ENCODE data around the gene MYF6. TPM values are rescaled to one million over a fixed set of nuclear protein-coding genes. Genes with fewer than 3 reads are reported as not detected.

MYF6 gene
- total RNA-seq, 1 donor from 2014 or later, result not detected

DNA sequence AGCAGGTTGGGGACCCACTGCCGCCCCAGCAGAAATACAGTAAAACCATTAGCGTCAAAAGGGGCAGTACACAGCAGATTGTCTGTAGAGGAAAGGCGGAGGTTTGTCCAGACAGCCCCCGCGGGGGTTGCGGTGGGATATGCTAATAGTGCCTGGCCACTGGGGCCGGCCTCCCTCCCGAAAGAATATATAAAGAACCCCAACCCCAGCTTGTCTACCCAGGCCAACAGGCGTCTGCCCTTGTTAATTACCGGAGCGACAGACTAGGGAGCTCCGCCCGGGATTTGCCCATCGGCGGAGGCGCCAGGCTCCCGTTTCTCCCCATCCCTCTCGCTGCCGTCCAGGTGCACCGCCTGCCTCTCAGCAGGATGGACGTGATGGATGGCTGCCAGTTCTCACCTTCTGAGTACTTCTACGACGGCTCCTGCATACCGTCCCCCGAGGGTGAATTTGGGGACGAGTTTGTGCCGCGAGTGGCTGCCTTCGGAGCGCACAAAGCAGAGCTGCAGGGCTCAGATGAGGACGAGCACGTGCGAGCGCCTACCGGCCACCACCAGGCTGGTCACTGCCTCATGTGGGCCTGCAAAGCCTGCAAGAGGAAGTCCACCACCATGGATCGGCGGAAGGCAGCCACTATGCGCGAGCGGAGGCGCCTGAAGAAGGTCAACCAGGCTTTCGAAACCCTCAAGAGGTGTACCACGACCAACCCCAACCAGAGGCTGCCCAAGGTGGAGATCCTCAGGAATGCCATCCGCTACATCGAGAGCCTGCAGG, 9.4 kb downstream of the MYF6 start, which contains the start of gene MYF5:
Gene MYF5 (plus strand): TSS at position 217 of the 774 bp plus-strand sequence. CDS start 152 bp downstream, at position 369.
- Histone ChIP-seq H3K4me3 (no peak within 1 kb of the TSS), H3K27ac (no peak within 1 kb of the TSS), H3K36me3 (no peaks in the 10 kb centered on the region), H3K9me3 (no peaks in the 10 kb centered on the region), H3K27me3 (no peaks in the 10 kb centered on the region), H3K4me1 (no peaks in the 10 kb centered on the region)
- no peak for DNase-seq (ENCODE audit: low spot score in 2 of 2)
- TF ChIP-seq, protein P1, sequence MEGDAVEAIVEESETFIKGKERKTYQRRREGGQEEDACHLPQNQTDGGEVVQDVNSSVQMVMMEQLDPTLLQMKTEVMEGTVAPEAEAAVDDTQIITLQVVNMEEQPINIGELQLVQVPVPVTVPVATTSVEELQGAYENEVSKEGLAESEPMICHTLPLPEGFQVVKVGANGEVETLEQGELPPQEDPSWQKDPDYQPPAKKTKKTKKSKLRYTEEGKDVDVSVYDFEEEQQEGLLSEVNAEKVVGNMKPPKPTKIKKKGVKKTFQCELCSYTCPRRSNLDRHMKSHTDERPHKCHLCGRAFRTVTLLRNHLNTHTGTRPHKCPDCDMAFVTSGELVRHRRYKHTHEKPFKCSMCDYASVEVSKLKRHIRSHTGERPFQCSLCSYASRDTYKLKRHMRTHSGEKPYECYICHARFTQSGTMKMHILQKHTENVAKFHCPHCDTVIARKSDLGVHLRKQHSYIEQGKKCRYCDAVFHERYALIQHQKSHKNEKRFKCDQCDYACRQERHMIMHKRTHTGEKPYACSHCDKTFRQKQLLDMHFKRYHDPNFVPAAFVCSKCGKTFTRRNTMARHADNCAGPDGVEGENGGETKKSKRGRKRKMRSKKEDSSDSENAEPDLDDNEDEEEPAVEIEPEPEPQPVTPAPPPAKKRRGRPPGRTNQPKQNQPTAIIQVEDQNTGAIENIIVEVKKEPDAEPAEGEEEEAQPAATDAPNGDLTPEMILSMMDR (IDR thresholded peaks at IDR 0.05), result no peak
- intact Hi-C loops (cut with DNase I), result no loop called here

DNA sequence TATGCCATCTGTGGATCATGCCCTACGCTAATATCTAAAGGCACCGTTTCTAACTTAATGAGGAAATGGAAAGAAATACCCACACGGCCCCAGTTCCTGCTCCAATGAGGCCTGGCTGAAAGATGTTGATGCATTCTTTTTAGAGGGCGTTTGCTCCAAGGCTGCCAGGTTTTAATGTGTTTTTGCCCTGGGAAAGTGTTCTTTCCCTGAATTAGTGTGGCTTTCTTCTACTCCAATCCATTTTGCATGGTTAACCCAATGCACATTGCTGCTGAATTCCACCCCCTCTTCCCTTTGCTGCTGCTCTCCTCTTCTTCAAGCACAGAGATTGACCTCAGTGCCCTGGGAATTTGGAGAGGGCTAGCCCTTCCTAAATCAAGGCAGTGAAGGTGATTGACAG, 10.4 kb downstream of the MYF6 start:
- no peaks in the 10 kb centered on the region for H3K4me1 ChIP-seq
- DNase-seq (ENCODE audit: low spot score in 2 of 2), result no peak
- no peaks in the 10 kb centered on the region for H3K27me3 ChIP-seq
- H3K9me3 ChIP-seq, result no peaks in the 10 kb centered on the region
- H3K36me3 ChIP-seq, result no peaks in the 10 kb centered on the region
- H3K4me3 ChIP-seq, result no peak overlapping the region
- TF ChIP-seq, protein P1 (IDR thresholded peaks at IDR 0.05), result no peak
- H3K27ac ChIP-seq, result no peak overlapping the region
- intact Hi-C loops (cut with DNase I), result no loop called here

DNA sequence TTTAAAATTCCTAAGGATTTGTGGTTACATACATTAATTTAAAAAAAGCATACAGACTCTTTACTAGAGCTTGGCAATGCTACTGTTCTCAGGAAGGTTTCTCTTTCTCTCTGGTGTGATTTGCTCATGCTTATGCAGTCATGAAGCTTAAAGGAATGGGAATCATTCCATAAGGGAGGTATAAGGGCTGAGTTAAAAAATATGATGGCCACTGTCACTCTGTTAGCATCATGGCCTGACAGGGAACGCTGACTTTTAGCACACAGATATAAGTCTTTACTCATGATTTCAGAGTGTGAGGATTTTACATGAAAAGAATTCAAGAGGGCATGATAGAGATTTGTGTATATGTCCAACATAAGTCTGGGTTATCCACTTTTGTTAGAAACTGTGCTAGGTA, 13.1 kb downstream of the MYF6 start:
- Histone ChIP-seq H3K4me3 (no peak overlapping the region), H3K27me3 (no peaks in the 10 kb centered on the region), H3K9me3 (no peaks in the 10 kb centered on the region), H3K36me3 (no peaks in the 10 kb centered on the region), H3K4me1 (no peaks in the 10 kb centered on the region), H3K27ac (no peak overlapping the region)
- intact Hi-C loops (cut with DNase I), result no loop called here
- no peak for DNase-seq (ENCODE audit: low spot score in 2 of 2)
- TF ChIP-seq, protein P1 (IDR thresholded peaks at IDR 0.05), result no peak

DNA sequence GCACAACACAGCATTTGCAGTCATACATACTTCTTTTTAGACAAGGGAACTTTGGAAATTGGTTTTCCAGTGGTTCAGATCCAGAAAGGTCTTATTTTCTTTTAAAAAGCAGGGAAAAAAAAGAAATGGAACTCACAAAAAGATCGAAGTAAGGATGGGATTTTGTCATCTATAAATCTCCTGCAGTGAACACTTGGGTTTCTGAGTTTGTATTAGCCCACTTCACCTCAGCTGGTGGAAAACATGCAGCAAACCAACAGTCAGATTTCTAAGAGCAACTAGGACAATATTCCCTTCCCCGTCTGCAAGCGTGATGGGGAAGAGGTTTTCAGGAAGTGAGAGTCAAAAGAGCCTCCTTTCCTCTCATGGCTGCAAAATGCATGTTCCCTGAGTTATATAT, 13.9 kb downstream of the MYF6 start:
- TF ChIP-seq, protein P1 (IDR thresholded peaks at IDR 0.05), result no peak
- H3K9me3 ChIP-seq, result no peaks in the 10 kb centered on the region
- no peak for DNase-seq (ENCODE audit: low spot score in 2 of 2)
- H3K4me3 ChIP-seq, result no peak overlapping the region
- no peaks in the 10 kb centered on the region for H3K4me1 ChIP-seq
- no peaks in the 10 kb centered on the region for H3K36me3 ChIP-seq
- H3K27ac ChIP-seq, result no peak overlapping the region
- H3K27me3 ChIP-seq, result no peaks in the 10 kb centered on the region
- intact Hi-C loops (cut with DNase I), result no loop called here

DNA sequence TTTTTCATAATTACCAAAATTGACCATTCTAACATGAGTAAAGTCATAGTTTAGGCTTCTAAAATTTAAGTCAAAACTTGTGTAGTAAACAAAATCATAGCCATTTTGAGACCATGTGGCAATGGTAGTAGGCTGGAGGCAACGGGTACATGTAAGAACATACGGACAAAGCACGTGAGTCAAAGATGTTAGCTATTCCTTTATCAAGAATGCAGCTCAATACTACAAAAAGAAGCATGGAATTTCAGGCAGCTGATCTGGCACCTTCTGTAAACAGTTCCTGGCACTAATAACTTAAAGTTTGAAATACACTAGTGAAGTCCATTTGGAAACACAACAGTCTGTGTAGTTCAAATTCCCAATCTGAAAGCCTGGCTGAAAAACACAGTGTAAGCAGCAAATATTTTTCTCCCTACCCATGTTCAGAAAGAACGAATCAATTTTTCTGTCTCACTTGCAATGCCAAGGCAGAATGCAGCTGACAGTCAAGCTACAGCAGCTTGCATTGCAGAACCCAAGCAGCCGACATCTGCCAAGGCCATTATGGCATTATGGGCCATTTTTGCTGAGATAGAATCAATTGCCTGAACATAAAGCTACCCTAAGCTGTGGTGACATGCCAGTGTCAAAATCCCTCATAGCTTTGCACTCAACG, 38.5 kb downstream of the MYF6 start:
- intact Hi-C loops (cut with DNase I), result no loop called here
- no peak overlapping the region for H3K27ac ChIP-seq

More for the DNA sequence above, 38.5 kb downstream of the MYF6 start:
- no peak for DNase-seq (ENCODE audit: low spot score in 2 of 2)
- no peaks in the 10 kb centered on the region for H3K27me3 ChIP-seq
- H3K9me3 ChIP-seq, result no peaks in the 10 kb centered on the region
- TF ChIP-seq, protein P1 (IDR thresholded peaks at IDR 0.05), result no peak
- H3K4me1 ChIP-seq, result no peaks in the 10 kb centered on the region
- H3K4me3 ChIP-seq, result no peak overlapping the region
- no peaks in the 10 kb centered on the region for H3K36me3 ChIP-seq

All from ascending aorta (tissue), 2 donors.